Type B pancreatic cell (in vitro differentiated cells): Measurements from ENCODE around the gene PHKA2. TPM values are rescaled to one million over a fixed set of nuclear protein-coding genes. Genes with fewer than 3 reads are reported as not detected.

Source experiments
- DNase-seq: peaks from one replicate; pipeline ENCODE4 v3.0.0; 2021; ENCODE audit warnings: mixed read lengths; ENCODE audit not compliant: unreplicated experiment; ENCODE audit errors: extremely low spot score
- H3K27ac Mint-ChIP-seq: 2 replicates; pipeline ENCODE4 v1.8.0; 2021; ENCODE audit warnings: mild to moderate bottlenecking, mixed read lengths
- H3K27me3 Mint-ChIP-seq: 2 replicates; pipeline ENCODE4 v1.8.0; 2021; ENCODE audit warnings: mixed read lengths
- H3K36me3 Mint-ChIP-seq: 2 replicates; pipeline ENCODE4 v1.8.0; 2021; ENCODE audit warnings: mixed read lengths
- H3K4me1 Mint-ChIP-seq: one replicate; pipeline ENCODE4 v1.8.0; 2021; ENCODE audit warnings: mixed read lengths; ENCODE audit not compliant: unreplicated experiment
- H3K4me3 Mint-ChIP-seq: 2 replicates; pipeline ENCODE4 v1.8.0; 2021; ENCODE audit warnings: mild to moderate bottlenecking, mixed read lengths
- H3K9me3 Mint-ChIP-seq: 2 replicates; pipeline ENCODE4 v1.8.0; 2021; ENCODE audit warnings: mixed read lengths
- total RNA-seq: library from RNA; stranded (reverse); gene quantifications from 2 replicates; pipeline ENCODE4 v1.2.1, GENCODE V29; 2021; ENCODE audit warnings: low replicate concordance
- TF ChIP-seq, protein P1 (sequence below): fragments of 200-600 bp; sonication (generic); conservative IDR thresholded peaks from 2 replicates; pipeline ENCODE4 v1.5.0; 2021; ENCODE audit warnings: antibody characterized with exemption, mild to moderate bottlenecking

Gene PHKA2
- total RNA-seq, 1 donor from 2014 or later, result 55.7 TPM

DNA sequence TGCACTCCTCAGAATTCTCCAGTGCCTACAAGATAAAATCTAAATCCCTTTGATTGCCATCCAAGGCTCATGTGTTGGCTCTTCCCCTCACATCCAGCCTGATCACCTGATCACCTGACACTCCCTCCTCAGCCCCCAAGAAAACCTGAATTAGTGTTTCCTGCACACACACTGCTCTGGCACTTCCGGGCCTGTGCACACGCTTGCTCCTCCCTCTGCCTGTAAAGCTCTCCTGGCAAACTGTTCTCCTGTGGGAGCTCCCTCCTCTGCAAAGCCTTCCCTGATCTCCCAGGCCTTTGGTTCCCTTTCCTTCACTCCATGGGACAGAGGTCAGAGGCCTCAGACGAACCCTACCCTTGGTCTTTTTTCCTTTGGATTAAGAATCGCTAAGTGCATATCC, 19.9 kb downstream of the PHKA2 start:
- Mint-ChIP-seq H3K27ac (no peak overlapping the region), H3K9me3 (peaks cover 7% of the 10 kb centered on the region), H3K4me1 (peaks cover 6% of the 10 kb centered on the region), H3K4me3 (no peak overlapping the region), H3K36me3 (peaks cover 5% of the 10 kb centered on the region), H3K27me3 (no peaks in the 10 kb centered on the region)
- no peak for DNase-seq
- TF ChIP-seq, protein P1, sequence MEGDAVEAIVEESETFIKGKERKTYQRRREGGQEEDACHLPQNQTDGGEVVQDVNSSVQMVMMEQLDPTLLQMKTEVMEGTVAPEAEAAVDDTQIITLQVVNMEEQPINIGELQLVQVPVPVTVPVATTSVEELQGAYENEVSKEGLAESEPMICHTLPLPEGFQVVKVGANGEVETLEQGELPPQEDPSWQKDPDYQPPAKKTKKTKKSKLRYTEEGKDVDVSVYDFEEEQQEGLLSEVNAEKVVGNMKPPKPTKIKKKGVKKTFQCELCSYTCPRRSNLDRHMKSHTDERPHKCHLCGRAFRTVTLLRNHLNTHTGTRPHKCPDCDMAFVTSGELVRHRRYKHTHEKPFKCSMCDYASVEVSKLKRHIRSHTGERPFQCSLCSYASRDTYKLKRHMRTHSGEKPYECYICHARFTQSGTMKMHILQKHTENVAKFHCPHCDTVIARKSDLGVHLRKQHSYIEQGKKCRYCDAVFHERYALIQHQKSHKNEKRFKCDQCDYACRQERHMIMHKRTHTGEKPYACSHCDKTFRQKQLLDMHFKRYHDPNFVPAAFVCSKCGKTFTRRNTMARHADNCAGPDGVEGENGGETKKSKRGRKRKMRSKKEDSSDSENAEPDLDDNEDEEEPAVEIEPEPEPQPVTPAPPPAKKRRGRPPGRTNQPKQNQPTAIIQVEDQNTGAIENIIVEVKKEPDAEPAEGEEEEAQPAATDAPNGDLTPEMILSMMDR, result no peak

DNA sequence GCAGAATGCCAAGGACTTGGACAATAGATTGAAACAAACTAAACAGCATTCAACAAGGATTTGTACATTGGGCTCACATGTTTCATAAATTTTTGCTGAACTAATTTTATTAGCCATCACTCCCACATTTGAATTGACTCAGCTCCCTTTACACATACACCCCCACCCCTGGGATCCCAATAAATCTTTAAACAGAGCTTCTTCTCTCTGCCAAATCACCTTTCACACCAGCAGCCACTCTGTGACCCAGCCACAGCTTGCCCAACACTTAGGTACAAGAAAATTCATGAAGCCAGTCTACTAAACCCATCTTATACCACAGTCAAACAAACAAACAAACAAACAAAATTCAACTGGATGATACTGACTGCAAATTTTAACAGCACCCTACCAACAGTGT, 21.6 kb downstream of the PHKA2 start:
- H3K36me3 Mint-ChIP-seq, result peaks cover 5% of the 10 kb centered on the region

DNA sequence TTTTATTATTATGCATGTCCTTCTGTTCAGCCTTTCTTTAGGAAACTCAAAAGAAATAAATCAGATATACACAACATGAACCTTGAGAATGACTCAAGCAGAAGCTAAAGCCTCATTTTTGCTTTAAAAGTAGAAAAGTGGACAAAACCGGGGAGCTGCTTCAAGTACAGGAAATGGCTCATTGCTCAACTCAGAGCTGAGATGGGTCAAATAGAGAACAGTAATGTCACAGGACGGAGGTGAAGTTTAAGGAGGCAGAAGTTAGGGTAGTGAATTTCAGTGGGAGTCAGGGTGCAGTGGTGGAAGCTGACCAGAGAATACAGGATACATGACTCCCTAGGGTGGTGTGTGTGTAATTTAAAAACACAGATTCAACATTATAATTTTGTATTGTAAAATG, 22.2 kb downstream of the PHKA2 start:
- no peaks in the 10 kb centered on the region for H3K27me3 Mint-ChIP-seq
- no peak overlapping the region for H3K4me3 Mint-ChIP-seq
- H3K9me3 Mint-ChIP-seq, result peaks cover 7% of the 10 kb centered on the region
- H3K4me1 Mint-ChIP-seq, result peaks cover 6% of the 10 kb centered on the region
- TF ChIP-seq, protein P1, result no peak
- H3K27ac Mint-ChIP-seq, result no peak overlapping the region
- DNase-seq, result no peak
- peaks cover 5% of the 10 kb centered on the region for H3K36me3 Mint-ChIP-seq

More for the DNA sequence above, 21.6 kb downstream of the PHKA2 start:
- H3K4me1 Mint-ChIP-seq, result peaks cover 6% of the 10 kb centered on the region
- peaks cover 7% of the 10 kb centered on the region for H3K9me3 Mint-ChIP-seq
- no peaks in the 10 kb centered on the region for H3K27me3 Mint-ChIP-seq
- TF ChIP-seq, protein P1, result no peak
- no peak overlapping the region for H3K4me3 Mint-ChIP-seq
- no peak for DNase-seq
- H3K27ac Mint-ChIP-seq, result no peak overlapping the region

DNA sequence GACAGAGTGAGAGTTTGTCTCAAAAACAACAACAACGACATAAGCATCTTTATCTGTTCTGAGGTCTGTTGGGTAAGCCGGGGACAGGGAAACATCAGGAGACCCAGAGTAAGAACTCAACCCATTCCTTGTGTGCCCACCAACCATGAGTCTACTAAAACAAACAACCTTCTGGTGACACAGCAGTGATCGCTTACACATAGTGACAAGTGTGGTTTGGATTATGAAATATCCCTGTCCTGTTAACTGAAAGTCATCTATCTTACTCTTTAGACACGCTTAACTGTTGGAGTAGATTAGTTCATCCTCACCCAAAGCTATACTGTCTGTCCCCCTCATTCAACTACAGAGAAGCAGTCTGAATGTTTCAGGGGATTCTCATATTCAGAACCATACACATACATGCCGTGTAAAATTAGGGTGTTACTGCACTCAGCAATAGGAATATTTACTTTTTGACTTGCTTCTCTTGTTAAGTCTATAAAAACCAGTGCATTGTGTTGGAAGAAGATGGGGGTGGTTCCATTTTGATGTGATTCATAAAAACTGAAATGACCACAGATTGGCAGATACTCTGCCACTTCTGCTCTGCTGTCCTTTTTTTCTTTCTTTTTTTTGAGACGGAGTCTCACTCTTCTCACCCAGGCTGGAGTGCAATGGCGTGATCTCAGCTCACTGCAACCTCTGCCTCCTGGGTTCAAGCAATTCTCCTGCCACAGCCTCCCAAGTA, 27.4 kb downstream of the PHKA2 start:
- H3K9me3 Mint-ChIP-seq, result peaks cover 11% of the 10 kb centered on the region

DNA sequence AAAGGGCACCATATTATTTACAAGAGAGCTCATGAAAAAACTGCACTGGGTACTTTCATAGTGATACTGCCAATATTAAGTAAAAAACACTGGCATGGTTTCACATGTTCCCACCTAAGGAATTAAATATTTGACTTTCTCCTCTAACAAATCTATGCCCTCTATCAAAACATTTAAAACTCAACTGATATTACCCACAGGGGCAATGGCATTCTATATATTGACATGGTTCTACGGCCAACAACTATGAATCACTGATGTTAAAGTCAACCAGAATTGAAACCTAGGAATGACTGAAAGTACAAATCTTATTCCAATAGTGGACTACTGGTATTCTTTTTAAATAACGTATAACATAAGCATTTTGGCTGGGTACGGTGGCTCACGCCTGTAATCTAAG, 28.2 kb downstream of the PHKA2 start:
- TF ChIP-seq, protein P1, result no peak
- Mint-ChIP-seq H3K4me1 (no peaks in the 10 kb centered on the region), H3K9me3 (peaks cover 10% of the 10 kb centered on the region), H3K27ac (no peak overlapping the region), H3K27me3 (no peaks in the 10 kb centered on the region), H3K4me3 (no peak overlapping the region), H3K36me3 (peaks cover 9% of the 10 kb centered on the region)
- no peak for DNase-seq

More for the DNA sequence above, 27.4 kb downstream of the PHKA2 start:
- H3K36me3 Mint-ChIP-seq, result peaks cover 5% of the 10 kb centered on the region
- H3K27me3 Mint-ChIP-seq, result no peaks in the 10 kb centered on the region
- no peak overlapping the region for H3K4me3 Mint-ChIP-seq
- TF ChIP-seq, protein P1, result no peak
- no peak overlapping the region for H3K27ac Mint-ChIP-seq
- H3K4me1 Mint-ChIP-seq, result no peaks in the 10 kb centered on the region
- no peak for DNase-seq
